ENCODE data around the gene SSX4. TPM values are rescaled to one million over a fixed set of nuclear protein-coding genes. Genes with fewer than 3 reads are reported as not detected.
A peak's percentile ranks its signal among the peaks of the same experiment; 100 is the strongest.
"Not testable (repeated sequence)": the region's sequence is repeated elsewhere in the genome, so short reads cannot be mapped to it uniquely, and the experiment has no call there.

The SSX4 gene, protein sequence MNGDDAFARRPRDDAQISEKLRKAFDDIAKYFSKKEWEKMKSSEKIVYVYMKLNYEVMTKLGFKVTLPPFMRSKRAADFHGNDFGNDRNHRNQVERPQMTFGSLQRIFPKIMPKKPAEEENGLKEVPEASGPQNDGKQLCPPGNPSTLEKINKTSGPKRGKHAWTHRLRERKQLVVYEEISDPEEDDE
- polyA plus RNA-seq (2011; rRNA removed), result not detected in 2 replicates
- 0.03 TPM in 1 of 2 replicates, not detected in the other for polyA plus RNA-seq (2012; cell fraction: cytosol; rRNA removed)
- polyA plus RNA-seq (2012; cell fraction: nucleus; rRNA removed), result not detected in 2 replicates
- polyA plus RNA-seq (2017; fragmentation: RNase III; extraction: RNeasy Plus Mini Kit Qiagen cat#74134 plus additional on column Dnase treatment), result not detected in 3 replicates
- polyA minus RNA-seq (2011; rRNA and poly(A)+ RNA removed), result not detected in 2 replicates

- FAIRE-seq; CTCF ChIA-PET; DNase-seq (ENCODE audit: low read depth in 1 of 2, low spot score in 1 of 2); H3K4me1 ChIP-seq; ATAC-seq; POLR2A ChIA-PET; H3K4me3 ChIP-seq; H3K4me2 ChIP-seq; H3K27ac ChIP-seq; H3K9me3 ChIP-seq: not testable (repeated sequence)
- WGBS (ENCODE audit: missing lambda C conversion rate), result no CpG with 5 or more reads among the region's 16 CpGs
Observed at GRCh38 chrX:48383239-48383638, at the start of gene SSX4. TSS of gene SSX4 (plus strand) at chrX:48383539. CDS start at chrX:48384054, 515 bp downstream.

GRCh38 chrX:48346059-48346458, 37.3 kb upstream of the SSX4 start:
- DNase-seq (ENCODE audit: low read depth in 1 of 2, low spot score in 1 of 2); CTCF ChIA-PET; H3K27ac ChIP-seq; ATAC-seq; H3K9me3 ChIP-seq; H3K4me2 ChIP-seq; POLR2A ChIA-PET; H3K4me3 ChIP-seq; H3K4me1 ChIP-seq; FAIRE-seq: not testable (repeated sequence)
- 3% methylated on average over 8 of the region's 8 CpGs for WGBS (ENCODE audit: missing lambda C conversion rate)

- POLR2A ChIA-PET; ATAC-seq; DNase-seq (ENCODE audit: low read depth in 1 of 2, low spot score in 1 of 2); H3K9me3 ChIP-seq; H3K4me3 ChIP-seq; H3K4me1 ChIP-seq; H3K4me2 ChIP-seq; CTCF ChIA-PET; H3K27ac ChIP-seq; FAIRE-seq: not testable (repeated sequence)
- 72% methylated on average over 19 of the region's 19 CpGs for WGBS (ENCODE audit: missing lambda C conversion rate)
Observed at GRCh38 chrX:48356315-48357094, 26.8 kb upstream of the SSX4 start, which contains the start of gene SSX3. TSS of gene SSX3 (minus strand) at chrX:48356703. CDS start at chrX:48355249, 1,454 bp downstream.

GRCh38 chrX:48357681-48358080, 25.7 kb upstream of the SSX4 start:
- no peaks in the 10 kb centered on the region for H3K9me3 ChIP-seq
- no peaks in the 10 kb centered on the region for H3K4me1 ChIP-seq
- WGBS (ENCODE audit: missing lambda C conversion rate), result 67% methylated on average over 7 of the region's 8 CpGs
- no peak overlapping the region for H3K4me3 ChIP-seq
- H3K4me2 ChIP-seq, result no peak overlapping the region
- FAIRE-seq (no peak), DNase-seq (ENCODE audit: low read depth in 1 of 2, low spot score in 1 of 2) (no peak), ATAC-seq (no peak)
- H3K27ac ChIP-seq, result no peak overlapping the region
- no peak for TF ChIP-seq ESRRA (IDR thresholded peaks at IDR 0.05; ENCODE audit: borderline replicate concordance, low read length)
- no peak for TF ChIP-seq EHF (CRISPR knock-in tag; IDR thresholded peaks at IDR 0.05)
- TF ChIP-seq BHLHE40 (IDR thresholded peaks at IDR 0.05; ENCODE audit: low read depth, low read length), result no peak
- TF ChIP-seq HEYL (CRISPR knock-in tag; IDR thresholded peaks at IDR 0.05), result no peak
- no peak for TF ChIP-seq ZFP36 (IDR thresholded peaks at IDR 0.05; ENCODE audit: borderline replicate concordance, partially characterized antibody)
- TF ChIP-seq FOSB (CRISPR knock-in tag; IDR thresholded peaks at IDR 0.05), result no peak
- TF ChIP-seq NFE2L2 (conservative IDR thresholded peaks at IDR 0.05; ENCODE audit: low read length), result no peak
- no peak for TF ChIP-seq HOXA7 (CRISPR knock-in tag; IDR thresholded peaks at IDR 0.05)
- TF ChIP-seq NR3C1 (IDR thresholded peaks at IDR 0.05), result no peak
- TF ChIP-seq POLR2A (IDR thresholded peaks at IDR 0.05; ENCODE audit: low read length), result no peak
- no peak for TF ChIP-seq TP53 (CRISPR knock-in tag; IDR thresholded peaks at IDR 0.05)
- TF ChIP-seq KDM5A (IDR thresholded peaks at IDR 0.05), result no peak
- TF ChIP-seq RAD21 (conservative IDR thresholded peaks at IDR 0.05 in 1 of 2, IDR thresholded peaks at IDR 0.05 in 1 of 2), result no peak
- no peak for TF ChIP-seq EHMT2 (IDR thresholded peaks at IDR 0.05; ENCODE audit: low read depth)
- CTCF ChIA-PET, result no interaction called here
- POLR2A ChIA-PET, result no interaction called here

DNA sequence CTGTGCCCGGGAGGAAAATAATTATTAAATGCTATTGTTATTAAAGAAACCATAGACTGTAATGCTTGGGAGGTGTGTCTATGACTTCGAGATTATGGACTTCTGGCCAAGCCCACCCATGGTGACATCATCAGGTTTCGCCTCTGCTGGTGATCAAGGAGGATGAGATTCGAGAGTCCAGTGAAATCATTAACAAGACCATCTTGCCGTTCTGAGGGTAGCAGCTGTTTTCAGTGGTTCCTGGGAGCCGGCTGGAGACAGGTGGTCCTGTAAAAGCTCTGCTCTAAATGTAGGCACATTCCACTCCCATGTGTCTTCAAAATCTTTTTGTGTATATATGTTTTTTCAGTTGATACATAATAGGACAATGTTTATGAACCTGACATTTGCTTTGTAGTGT, 24.1 kb upstream of the SSX4 start:
- H3K4me1 ChIP-seq; CTCF ChIA-PET; H3K27ac ChIP-seq; H3K4me3 ChIP-seq; DNase-seq (ENCODE audit: low read depth in 1 of 2, low spot score in 1 of 2); POLR2A ChIA-PET; H3K4me2 ChIP-seq; H3K9me3 ChIP-seq; ATAC-seq; FAIRE-seq: not testable (repeated sequence)
- 36% methylated on average over 5 of the region's 6 CpGs for whole genome bisulfite sequencing (ENCODE audit: missing lambda C conversion rate)

DNA sequence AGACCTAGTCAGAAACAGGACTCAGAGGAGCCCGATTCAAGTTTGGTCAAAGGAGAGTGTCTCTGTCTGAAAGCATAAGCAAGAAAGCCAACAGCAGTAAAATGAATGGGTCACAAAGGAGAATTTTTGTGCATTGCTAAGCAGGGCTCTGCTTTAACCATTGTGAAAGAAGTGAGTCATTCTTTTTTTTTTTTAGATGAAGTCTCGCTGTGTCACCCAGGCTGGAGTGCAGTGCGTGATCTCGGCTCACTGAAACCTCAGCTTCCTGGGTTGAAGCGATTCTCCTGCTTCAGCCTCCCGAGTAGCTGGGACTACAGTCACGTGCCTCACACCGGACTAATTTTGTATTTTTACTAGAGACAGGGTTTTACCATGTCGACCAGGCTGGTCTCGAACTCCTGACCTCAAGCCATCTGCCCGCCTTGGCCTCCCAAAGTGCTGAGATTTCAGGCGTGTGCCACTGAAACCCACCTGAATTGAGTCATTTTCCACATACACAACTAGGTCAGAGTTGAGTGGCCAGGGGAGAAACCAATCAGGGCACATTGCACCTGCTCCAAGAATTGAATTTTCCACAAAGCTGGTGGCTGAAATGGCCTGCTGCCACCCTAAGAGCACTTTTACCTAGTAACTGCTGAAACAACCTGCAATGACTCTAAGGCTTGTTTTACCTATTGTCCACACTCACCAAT, 15.5 kb upstream of the SSX4 start:
- H3K9me3 ChIP-seq; H3K27ac ChIP-seq; FAIRE-seq; H3K4me3 ChIP-seq; DNase-seq (ENCODE audit: low read depth in 1 of 2, low spot score in 1 of 2); H3K4me1 ChIP-seq; H3K4me2 ChIP-seq; CTCF ChIA-PET; POLR2A ChIA-PET: not testable (repeated sequence)
- ATAC-seq, result peak in 1 of 2 experiments; percentile 60; a peak in 3 of 6 replicates
- WGBS (ENCODE audit: missing lambda C conversion rate), result no CpG with 5 or more reads among the region's 12 CpGs

- H3K27ac ChIP-seq; H3K4me2 ChIP-seq; FAIRE-seq; ATAC-seq; H3K9me3 ChIP-seq; DNase-seq (ENCODE audit: low read depth in 1 of 2, low spot score in 1 of 2); CTCF ChIA-PET; H3K4me3 ChIP-seq; POLR2A ChIA-PET; H3K4me1 ChIP-seq: not testable (repeated sequence)
- WGBS (ENCODE audit: missing lambda C conversion rate), result no CpG with 5 or more reads among the region's 8 CpGs
Observed at GRCh38 chrX:48370408-48370807, 12.9 kb upstream of the SSX4 start.

GRCh38 chrX:48396931-48397330, 13.6 kb downstream of the SSX4 start:
- FAIRE-seq; H3K4me2 ChIP-seq; DNase-seq (ENCODE audit: low read depth in 1 of 2, low spot score in 1 of 2); POLR2A ChIA-PET; CTCF ChIA-PET; H3K9me3 ChIP-seq; H3K4me1 ChIP-seq; H3K4me3 ChIP-seq; ATAC-seq; H3K27ac ChIP-seq: not testable (repeated sequence)
- 0% methylated on average over 2 of the region's 2 CpGs for WGBS (ENCODE audit: missing lambda C conversion rate)

Measured in A549 (cell line).